ENCODE results near the gene KLF15.

The KLF15 gene

DNA sequence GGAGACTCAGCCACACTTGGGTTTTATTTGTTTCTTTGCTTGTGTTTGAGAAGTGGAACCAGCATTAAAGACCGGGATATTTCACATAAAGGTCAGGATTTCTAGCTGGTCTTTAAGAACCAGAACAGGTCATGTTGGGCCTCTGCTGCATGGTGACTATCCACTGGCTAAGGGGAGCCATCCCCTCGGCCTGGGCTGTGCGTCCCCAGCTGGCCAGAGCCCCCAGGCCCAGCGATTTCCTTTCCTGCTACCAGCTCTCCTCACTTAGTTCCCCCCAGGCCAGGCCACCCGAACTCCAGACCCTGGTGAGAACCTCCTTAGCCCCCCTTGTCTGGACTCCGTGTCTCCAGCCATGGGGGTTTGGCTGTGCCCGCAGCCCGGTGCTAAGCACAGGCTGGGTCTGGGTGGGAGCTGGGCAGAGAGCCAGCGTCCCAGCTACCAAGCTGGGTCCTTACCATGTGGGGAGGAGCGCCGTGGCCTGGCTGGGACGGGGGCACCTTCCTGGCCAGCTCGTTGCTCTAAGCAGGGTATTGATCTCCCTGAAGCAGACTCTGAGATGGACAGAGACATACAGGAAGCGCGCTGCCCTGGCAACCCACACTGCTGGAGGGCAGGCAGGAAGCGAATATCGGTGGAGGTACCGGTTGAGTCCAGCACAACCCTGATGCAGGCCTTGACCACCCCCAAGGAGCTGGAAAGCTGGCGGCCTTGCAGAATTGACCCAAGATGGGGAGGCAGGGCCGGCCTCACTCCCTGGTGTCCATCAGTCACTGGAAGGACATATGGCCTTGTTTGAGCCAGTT is 49.4 kb downstream of the KLF15 start:
- Histone ChIP-seq H3K4me1 (ENCODE audit: control insufficient read depth, insufficient read depth, low read length) (no peaks in the 10 kb centered on the region), H3K9ac (ENCODE audit: low read length) (no peak overlapping the region), H3K27me3 (replicated peaks; ENCODE audit: control insufficient read depth, insufficient read depth, low read length) (no peaks in the 10 kb centered on the region), H3K9me3 (ENCODE audit: control insufficient read depth, low read length) (peaks cover 34% of the 10 kb centered on the region), H3K4me3 (ENCODE audit: low read length) (no peak overlapping the region), H3K36me3 (ENCODE audit: control insufficient read depth, insufficient read depth, low read length, severe bottlenecking) (no peaks in the 10 kb centered on the region)
- DNase-seq (ENCODE audit: low read depth), result no peak

GRCh38 chr3:126306888-126307482 is 50.2 kb downstream of the KLF15 start:
- H3K36me3 ChIP-seq (ENCODE audit: control insufficient read depth, insufficient read depth, low read length, severe bottlenecking), result no peaks in the 10 kb centered on the region
- no peaks in the 10 kb centered on the region for H3K27me3 ChIP-seq (replicated peaks; ENCODE audit: control insufficient read depth, insufficient read depth, low read length)
- H3K9ac ChIP-seq (ENCODE audit: low read length), result no peak overlapping the region
- no peaks in the 10 kb centered on the region for H3K4me1 ChIP-seq (ENCODE audit: control insufficient read depth, insufficient read depth, low read length)
- no peak for DNase-seq (ENCODE audit: low read depth)
- peaks cover 41% of the 10 kb centered on the region for H3K9me3 ChIP-seq (ENCODE audit: control insufficient read depth, low read length)
- no peak overlapping the region for H3K4me3 ChIP-seq (ENCODE audit: low read length)

- H3K4me3 ChIP-seq (ENCODE audit: low read length), result no peak overlapping the region
- no peaks in the 10 kb centered on the region for H3K27me3 ChIP-seq (replicated peaks; ENCODE audit: control insufficient read depth, insufficient read depth, low read length)
- H3K4me1 ChIP-seq (ENCODE audit: control insufficient read depth, insufficient read depth, low read length), result no peaks in the 10 kb centered on the region
- DNase-seq (ENCODE audit: low read depth), result no peak
- H3K9me3 ChIP-seq (ENCODE audit: control insufficient read depth, low read length), result peaks cover 42% of the 10 kb centered on the region
- H3K9ac ChIP-seq (ENCODE audit: low read length), result no peak overlapping the region
- H3K36me3 ChIP-seq (ENCODE audit: control insufficient read depth, insufficient read depth, low read length, severe bottlenecking), result no peaks in the 10 kb centered on the region
Measured at GRCh38 chr3:126306397-126306796, 50.8 kb downstream of the KLF15 start.

DNA sequence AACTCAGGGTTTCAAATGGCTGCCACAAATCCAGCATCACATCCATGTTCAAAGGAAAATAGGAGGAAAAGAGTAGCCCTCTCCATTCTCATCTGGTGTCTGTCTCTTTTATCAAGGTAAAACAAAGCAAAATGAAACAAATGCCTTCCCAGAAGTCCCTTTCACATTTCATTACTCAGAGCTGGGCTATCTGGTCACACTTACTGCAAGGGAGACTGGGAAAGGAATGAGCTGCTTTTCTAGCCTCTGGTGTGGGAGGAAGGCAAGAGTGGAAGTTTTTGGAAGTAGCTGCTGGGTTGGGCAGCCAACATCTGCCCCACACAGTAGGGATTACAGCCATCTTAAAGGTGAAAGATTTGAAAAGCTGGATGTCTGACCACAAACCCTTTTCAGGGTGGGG is 51.8 kb downstream of the KLF15 start:
- Histone ChIP-seq H3K4me1 (ENCODE audit: control insufficient read depth, insufficient read depth, low read length) (no peaks in the 10 kb centered on the region), H3K4me3 (ENCODE audit: low read length) (no peak overlapping the region), H3K9ac (ENCODE audit: low read length) (no peak overlapping the region), H3K36me3 (ENCODE audit: control insufficient read depth, insufficient read depth, low read length, severe bottlenecking) (no peaks in the 10 kb centered on the region), H3K9me3 (ENCODE audit: control insufficient read depth, low read length) (peaks cover 37% of the 10 kb centered on the region), H3K27me3 (replicated peaks; ENCODE audit: control insufficient read depth, insufficient read depth, low read length) (no peaks in the 10 kb centered on the region)
- no peak for DNase-seq (ENCODE audit: low read depth)

DNA sequence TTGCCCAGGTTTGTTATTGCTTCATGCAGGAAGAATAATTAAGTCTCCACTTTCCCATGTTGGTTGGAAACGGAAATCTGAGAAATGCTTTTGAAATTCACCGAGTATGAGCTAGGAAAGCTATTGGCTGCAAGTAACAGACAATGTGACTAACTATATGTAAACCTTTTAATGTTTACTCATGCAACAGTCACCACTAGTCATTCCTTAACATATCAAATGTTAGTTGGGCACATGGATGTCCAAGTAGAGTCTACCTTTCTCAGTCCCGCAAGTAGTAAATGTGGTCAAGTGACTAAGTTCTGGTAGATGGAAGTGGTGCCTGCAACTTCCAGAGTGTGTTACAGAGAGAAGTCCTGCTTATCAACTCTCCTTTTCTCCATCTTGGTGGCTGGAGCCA is 52.5 kb downstream of the KLF15 start:
- no peaks in the 10 kb centered on the region for H3K4me1 ChIP-seq (ENCODE audit: control insufficient read depth, insufficient read depth, low read length)
- DNase-seq (ENCODE audit: low read depth), result no peak
- H3K27me3 ChIP-seq (replicated peaks; ENCODE audit: control insufficient read depth, insufficient read depth, low read length), result no peaks in the 10 kb centered on the region
- H3K36me3 ChIP-seq (ENCODE audit: control insufficient read depth, insufficient read depth, low read length, severe bottlenecking), result no peaks in the 10 kb centered on the region
- H3K9me3 ChIP-seq (ENCODE audit: control insufficient read depth, low read length), result peaks cover 30% of the 10 kb centered on the region
- no peak overlapping the region for H3K9ac ChIP-seq (ENCODE audit: low read length)
- no peak overlapping the region for H3K4me3 ChIP-seq (ENCODE audit: low read length)

- Histone ChIP-seq H3K9ac (ENCODE audit: low read length) (no peak overlapping the region), H3K9me3 (ENCODE audit: control insufficient read depth, low read length) (peaks cover 29% of the 10 kb centered on the region), H3K36me3 (ENCODE audit: control insufficient read depth, insufficient read depth, low read length, severe bottlenecking) (no peaks in the 10 kb centered on the region), H3K27me3 (replicated peaks; ENCODE audit: control insufficient read depth, insufficient read depth, low read length) (no peaks in the 10 kb centered on the region), H3K4me1 (ENCODE audit: control insufficient read depth, insufficient read depth, low read length) (no peaks in the 10 kb centered on the region), H3K4me3 (ENCODE audit: low read length) (no peak overlapping the region)
- DNase-seq (ENCODE audit: low read depth), result no peak
Measured at GRCh38 chr3:126304291-126304690, 52.9 kb downstream of the KLF15 start.

GRCh38 chr3:126303272-126303671 is 53.9 kb downstream of the KLF15 start:
- no peaks in the 10 kb centered on the region for H3K4me1 ChIP-seq (ENCODE audit: control insufficient read depth, insufficient read depth, low read length)
- no peaks in the 10 kb centered on the region for H3K27me3 ChIP-seq (replicated peaks; ENCODE audit: control insufficient read depth, insufficient read depth, low read length)
- no peak for DNase-seq (ENCODE audit: low read depth)
- peaks cover 29% of the 10 kb centered on the region for H3K9me3 ChIP-seq (ENCODE audit: control insufficient read depth, low read length)
- no peaks in the 10 kb centered on the region for H3K36me3 ChIP-seq (ENCODE audit: control insufficient read depth, insufficient read depth, low read length, severe bottlenecking)
- peak overlapping the region; percentile 33 for H3K4me3 ChIP-seq (ENCODE audit: low read length)
- H3K9ac ChIP-seq (ENCODE audit: low read length), result no peak overlapping the region

DNA sequence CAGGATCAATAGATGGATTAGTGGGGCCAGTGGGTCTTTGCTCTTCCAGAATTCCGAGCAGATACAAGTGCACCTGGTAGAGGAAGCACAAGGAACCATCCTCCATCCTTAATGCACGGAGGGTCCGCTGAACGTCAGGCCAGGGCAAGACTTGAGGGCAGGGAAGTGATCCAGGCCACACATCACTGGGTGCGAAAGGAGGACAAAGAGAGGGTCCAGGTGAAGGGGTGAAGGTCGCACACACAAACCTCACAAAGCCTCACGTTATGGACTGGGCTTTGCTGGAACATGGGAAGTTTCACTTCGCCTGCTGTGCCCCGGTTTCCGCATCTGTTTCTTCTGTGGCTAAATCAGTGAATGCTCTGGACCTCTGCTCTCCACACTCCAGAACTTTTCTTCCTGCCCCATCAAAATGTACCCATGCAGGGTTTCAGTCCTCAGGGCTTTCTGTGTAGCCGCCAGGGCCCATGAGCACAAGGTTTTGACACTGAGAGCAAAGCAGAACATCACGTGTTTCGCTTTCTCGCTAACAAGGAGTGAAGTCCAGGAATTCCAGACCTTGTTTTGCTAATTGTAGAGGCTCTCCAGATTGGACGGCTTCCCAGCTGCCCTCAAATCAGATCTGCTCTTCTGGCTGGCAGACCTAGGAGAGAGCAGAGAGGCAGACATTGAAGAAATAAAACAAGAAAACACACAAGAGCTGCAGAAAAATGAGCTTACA is 56.3 kb downstream of the KLF15 start:
- peaks cover 29% of the 10 kb centered on the region for H3K9me3 ChIP-seq (ENCODE audit: control insufficient read depth, low read length)
- no peaks in the 10 kb centered on the region for H3K27me3 ChIP-seq (replicated peaks; ENCODE audit: control insufficient read depth, insufficient read depth, low read length)
- peak; percentile 63 for DNase-seq (ENCODE audit: low read depth)
- H3K4me3 ChIP-seq (ENCODE audit: low read length), result no peak overlapping the region
- no peak overlapping the region for H3K9ac ChIP-seq (ENCODE audit: low read length)
- H3K36me3 ChIP-seq (ENCODE audit: control insufficient read depth, insufficient read depth, low read length, severe bottlenecking), result no peaks in the 10 kb centered on the region
- H3K4me1 ChIP-seq (ENCODE audit: control insufficient read depth, insufficient read depth, low read length), result peaks cover 2% of the 10 kb centered on the region

DNA sequence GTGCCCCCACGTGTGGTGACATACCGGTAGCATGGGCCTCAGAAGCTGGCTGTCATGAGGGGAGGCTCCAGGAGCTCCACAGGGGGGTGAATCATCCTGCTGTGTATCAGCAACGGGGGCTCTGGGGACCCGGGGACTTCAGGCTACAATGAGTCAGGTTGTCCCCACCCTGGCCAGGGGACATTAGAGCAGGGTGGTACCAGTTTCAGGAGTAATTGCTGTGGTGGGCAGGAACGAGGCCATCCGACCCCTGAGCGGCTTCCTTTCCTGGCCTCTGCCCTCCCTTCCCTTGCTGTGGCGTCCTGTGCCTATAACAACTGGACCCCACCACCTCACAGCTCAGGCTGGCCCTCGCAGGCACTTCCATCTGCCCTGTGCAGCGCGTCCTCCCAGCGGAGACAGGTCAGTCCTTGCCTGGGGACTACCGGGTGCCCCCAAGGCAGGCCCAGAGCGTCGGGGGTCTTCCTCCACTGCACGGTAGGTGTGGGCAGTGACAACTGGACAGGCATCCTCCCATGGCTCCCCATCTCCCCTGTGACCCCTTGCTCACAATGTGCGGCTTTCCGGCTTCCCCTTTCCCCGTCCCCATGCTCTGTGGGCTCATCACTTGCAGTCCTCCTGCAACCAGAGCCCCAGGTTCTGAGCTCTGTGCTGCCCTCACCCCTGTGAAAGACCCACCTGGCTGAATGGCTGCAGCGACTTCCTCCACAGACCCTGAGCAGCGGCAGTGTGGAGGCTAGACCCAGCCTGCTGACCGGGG is 57.0 kb downstream of the KLF15 start:
- H3K9ac ChIP-seq (ENCODE audit: low read length), result no peak overlapping the region
- H3K9me3 ChIP-seq (ENCODE audit: control insufficient read depth, low read length), result peaks cover 29% of the 10 kb centered on the region
- peaks cover 9% of the 10 kb centered on the region for H3K4me1 ChIP-seq (ENCODE audit: control insufficient read depth, insufficient read depth, low read length)
- no peak overlapping the region for H3K4me3 ChIP-seq (ENCODE audit: low read length)
- no peaks in the 10 kb centered on the region for H3K36me3 ChIP-seq (ENCODE audit: control insufficient read depth, insufficient read depth, low read length, severe bottlenecking)
- no peak for DNase-seq (ENCODE audit: low read depth)
- no peaks in the 10 kb centered on the region for H3K27me3 ChIP-seq (replicated peaks; ENCODE audit: control insufficient read depth, insufficient read depth, low read length)

DNA sequence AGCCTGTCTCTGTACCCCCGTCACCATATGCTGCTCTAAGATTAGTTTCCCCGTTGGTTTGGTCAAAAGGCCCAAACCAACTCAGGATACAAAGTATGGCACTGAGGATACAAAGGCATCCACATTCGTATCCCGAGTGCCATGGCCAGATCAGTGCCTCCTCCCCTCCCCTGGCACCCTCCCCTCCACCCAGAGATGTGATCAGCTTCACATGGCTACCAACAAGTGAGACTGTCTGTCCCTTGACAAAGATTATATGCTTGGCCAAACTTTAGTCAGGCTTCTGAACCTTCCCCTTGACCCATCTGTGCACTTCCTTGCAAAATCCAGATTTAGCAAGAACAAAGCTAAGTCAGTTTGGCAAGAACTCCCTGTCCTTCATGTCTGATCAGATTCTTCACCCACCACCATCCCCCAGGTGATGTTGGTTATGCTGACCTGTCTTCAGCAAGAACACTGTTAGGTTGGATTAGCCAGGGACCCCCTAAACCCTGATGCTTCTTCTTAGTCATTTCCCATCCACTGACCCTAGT is 61.7 kb downstream of the KLF15 start:
- H3K36me3 ChIP-seq (ENCODE audit: control insufficient read depth, insufficient read depth, low read length, severe bottlenecking), result no peaks in the 10 kb centered on the region
- peaks cover 3% of the 10 kb centered on the region for H3K27me3 ChIP-seq (replicated peaks; ENCODE audit: control insufficient read depth, insufficient read depth, low read length)
- DNase-seq (ENCODE audit: low read depth), result no peak
- H3K9me3 ChIP-seq (ENCODE audit: control insufficient read depth, low read length), result no peaks in the 10 kb centered on the region
- H3K9ac ChIP-seq (ENCODE audit: low read length), result peak overlapping the region; percentile 37
- H3K4me3 ChIP-seq (ENCODE audit: low read length), result no peak overlapping the region
- H3K4me1 ChIP-seq (ENCODE audit: control insufficient read depth, insufficient read depth, low read length), result peaks cover 26% of the 10 kb centered on the region
